Neural cell (in vitro differentiated cells): ENCODE results near the gene DMXL1. TPM values are rescaled to one million over a fixed set of nuclear protein-coding genes. Genes with fewer than 3 reads are reported as not detected.
"Not testable (repeated sequence)": the region's sequence is repeated elsewhere in the genome, so short reads cannot be mapped to it uniquely, and the experiment has no call there.

Experiments
- H2AFZ ChIP-seq: fragments of 200-600, 300-800 bp; sonication (generic), shearing (Covaris generic); 2 replicates; pipeline ENCODE4 v1.6.0; 2014; ENCODE audit warnings: low read depth, mild to moderate bottlenecking, antibody characterized with exemption, low read length, moderate library complexity
- H3F3A ChIP-seq: fragments of 200-600 bp; shearing (Covaris generic); 2 replicates; pipeline ENCODE4 v1.6.1; 2016; ENCODE audit warnings: mild to moderate bottlenecking, moderate library complexity, mixed read lengths, antibody characterized with exemption, low read length; ENCODE audit not compliant: insufficient read depth, poor library complexity, severe bottlenecking
- H3K27ac ChIP-seq: fragments of 200-600, 300-800 bp; sonication (generic), shearing (Covaris generic); 2 replicates; pipeline ENCODE4 v1.5.1; 2014; ENCODE audit warnings: mild to moderate bottlenecking, low read length, moderate library complexity
- H3K27me3 ChIP-seq: fragments of 300-800, 200-600 bp; sonication (generic), shearing (Covaris generic); 2 replicates; pipeline ENCODE4 v1.6.0; 2014; ENCODE audit warnings: mild to moderate bottlenecking, low read depth, low read length, moderate library complexity; ENCODE audit not compliant: insufficient read depth
- H3K36me3 ChIP-seq: fragments of 300-800, 200-600 bp; sonication (generic), shearing (Covaris generic); 2 replicates; pipeline ENCODE4 v1.5.1; 2014; ENCODE audit warnings: mild to moderate bottlenecking, antibody characterized with exemption, low read length, moderate library complexity; ENCODE audit not compliant: insufficient read depth
- H3K4me2 ChIP-seq: fragments of 300-800, 200-600 bp; sonication (generic), shearing (Covaris generic); 2 replicates; pipeline ENCODE4 v1.6.0; 2014; ENCODE audit warnings: mild to moderate bottlenecking, low read length
- H3K4me3 ChIP-seq: fragments of 300-800, 200-600 bp; sonication (generic), shearing (Covaris generic); 2 replicates; pipeline ENCODE4 v1.5.1; 2014; ENCODE audit warnings: mild to moderate bottlenecking, low read length, moderate library complexity
- H3K79me2 ChIP-seq: fragments of 200-600 bp; shearing (Covaris generic); replicated peaks from 2 replicates; pipeline ENCODE4 v1.6.0; 2014; ENCODE audit warnings: mild to moderate bottlenecking, low read length, moderate library complexity; ENCODE audit not compliant: insufficient read depth
- H3K9ac ChIP-seq: fragments of 300-800, 200-600 bp; sonication (generic), shearing (Covaris generic); 2 replicates; pipeline ENCODE4 v1.6.1; 2016; ENCODE audit warnings: mild to moderate bottlenecking, low read length, mixed read lengths
- H3K9me2 ChIP-seq: fragments of 200-600 bp; shearing (Covaris generic); 2 replicates; pipeline ENCODE4 v1.6.1; 2016; ENCODE audit warnings: mild to moderate bottlenecking, low read length, mixed read lengths; ENCODE audit not compliant: insufficient read depth
- H3K9me3 ChIP-seq: fragments of 200-600, 300-800 bp; sonication (generic), shearing (Covaris generic); 2 replicates; pipeline ENCODE4 v1.6.1; 2016; ENCODE audit warnings: mild to moderate bottlenecking, mixed run types, low read length, moderate library complexity, mixed read lengths
- H4K20me1 ChIP-seq: fragments of 200-600 bp; shearing (Covaris generic); 2 replicates; pipeline ENCODE4 v1.6.1; 2016; ENCODE audit warnings: mild to moderate bottlenecking, mixed run types; ENCODE audit not compliant: insufficient read depth
- EP300 ChIP-seq: fragments of 450-650 bp; conservative IDR thresholded peaks from 2 replicates; pipeline ENCODE4 v1.6.1; 2014; ENCODE audit warnings: antibody characterized with exemption, mild to moderate bottlenecking, moderate library complexity; ENCODE audit not compliant: poor library complexity, severe bottlenecking
- EZH2 ChIP-seq: fragments of 200-600, 300-800 bp; shearing (Covaris generic), sonication (generic); IDR thresholded peaks from 2 replicates; pipeline ENCODE4 v1.6.1; 2014; ENCODE audit warnings: antibody characterized with exemption, low read length, borderline replicate concordance, mild to moderate bottlenecking; ENCODE audit not compliant: insufficient read depth, poor library complexity, severe bottlenecking
- MXI1 ChIP-seq: fragments of 450-650 bp; conservative IDR thresholded peaks from 2 replicates; pipeline ENCODE4 v1.6.1; 2014; ENCODE audit warnings: antibody characterized with exemption, mild to moderate bottlenecking; ENCODE audit not compliant: poor library complexity, severe bottlenecking
- POLR2AphosphoS5 ChIP-seq: IDR thresholded peaks from 2 replicates; pipeline ENCODE4 v1.6.1; 2012
- RAD21 ChIP-seq: fragments of 450-650 bp; conservative IDR thresholded peaks from 2 replicates; pipeline ENCODE4 v1.6.1; 2014; ENCODE audit warnings: antibody characterized with exemption, mild to moderate bottlenecking, moderate library complexity
- SMC3 ChIP-seq: fragments of 450-650 bp; conservative IDR thresholded peaks from 2 replicates; pipeline ENCODE4 v1.6.1; 2014; ENCODE audit warnings: antibody characterized with exemption, mild to moderate bottlenecking, moderate library complexity; ENCODE audit not compliant: poor library complexity
- TAF1 ChIP-seq: IDR thresholded peaks from 2 replicates; pipeline ENCODE4 v1.6.1; 2012; ENCODE audit warnings: low read depth
- polyA plus RNA-seq: library from polyadenylated mRNA; depleted of rRNA; stranded (reverse); fragments of >200 nt; gene quantifications from 2 replicates; pipeline ENCODE4 v1.2.3, GENCODE V29; 2014
- TF ChIP-seq, protein P1 (sequence below): IDR thresholded peaks from 2 replicates; pipeline ENCODE4 v1.6.1; 2012; ENCODE audit warnings: borderline replicate concordance
- TF ChIP-seq, protein P2 (sequence below): fragments of 450-650 bp; IDR thresholded peaks from 2 replicates; pipeline ENCODE4 v1.5.1; 2014; ENCODE audit warnings: antibody characterized with exemption, mild to moderate bottlenecking, moderate library complexity; ENCODE audit not compliant: poor library complexity, severe bottlenecking

DMXL1 gene
- polyA plus RNA-seq, 1 donor from 2014 or later = 46.9 TPM

DNA sequence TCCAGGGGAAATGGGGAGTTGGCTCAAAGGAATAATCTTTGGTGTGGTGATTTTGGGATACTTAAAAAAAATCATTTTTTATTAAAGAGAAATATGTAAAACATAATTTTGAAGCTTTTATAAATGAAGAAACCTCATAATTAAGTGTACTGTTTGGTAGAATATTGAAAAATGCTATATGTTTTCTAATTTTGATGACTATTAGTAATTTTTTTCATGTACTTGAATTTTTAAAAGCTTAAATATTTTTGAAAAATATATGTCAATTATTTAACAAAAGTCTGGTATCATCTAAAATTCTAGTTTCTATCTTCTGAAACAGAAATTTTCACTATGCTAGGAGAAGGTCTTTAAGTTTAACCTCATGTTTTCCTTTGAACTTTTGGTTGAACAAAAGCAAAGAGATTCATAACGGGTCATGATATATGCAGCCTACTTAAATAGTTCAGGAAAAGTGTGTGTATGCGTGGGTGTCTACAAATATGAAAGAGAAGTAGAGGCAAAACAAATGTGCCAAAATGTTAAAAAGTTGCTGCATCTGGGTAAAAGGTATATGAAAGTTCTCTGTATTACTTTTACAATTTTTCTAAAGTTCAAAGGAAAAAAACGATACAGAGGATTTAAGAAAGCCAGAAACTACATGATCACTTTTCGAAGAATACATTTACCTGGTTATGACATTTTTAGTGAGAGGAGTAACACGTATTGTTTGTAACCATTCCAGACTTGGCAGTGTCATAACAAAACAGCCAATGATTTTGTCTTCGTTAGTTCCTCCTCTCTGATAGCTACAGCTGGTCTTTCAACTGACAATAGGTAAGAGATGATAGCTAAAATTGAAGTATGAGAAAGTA, 167.6 kb downstream of the DMXL1 start:
- H4K20me1 ChIP-seq = no peaks in the 10 kb centered on the region
- H3K9ac ChIP-seq = no peak overlapping the region
- TF ChIP-seq MXI1 (no peak), TAF1 (no peak), RAD21 (no peak), SMC3 (no peak), EZH2 (no peak), EP300 (no peak), POLR2AphosphoS5 (no peak)
- TF ChIP-seq, protein P1, sequence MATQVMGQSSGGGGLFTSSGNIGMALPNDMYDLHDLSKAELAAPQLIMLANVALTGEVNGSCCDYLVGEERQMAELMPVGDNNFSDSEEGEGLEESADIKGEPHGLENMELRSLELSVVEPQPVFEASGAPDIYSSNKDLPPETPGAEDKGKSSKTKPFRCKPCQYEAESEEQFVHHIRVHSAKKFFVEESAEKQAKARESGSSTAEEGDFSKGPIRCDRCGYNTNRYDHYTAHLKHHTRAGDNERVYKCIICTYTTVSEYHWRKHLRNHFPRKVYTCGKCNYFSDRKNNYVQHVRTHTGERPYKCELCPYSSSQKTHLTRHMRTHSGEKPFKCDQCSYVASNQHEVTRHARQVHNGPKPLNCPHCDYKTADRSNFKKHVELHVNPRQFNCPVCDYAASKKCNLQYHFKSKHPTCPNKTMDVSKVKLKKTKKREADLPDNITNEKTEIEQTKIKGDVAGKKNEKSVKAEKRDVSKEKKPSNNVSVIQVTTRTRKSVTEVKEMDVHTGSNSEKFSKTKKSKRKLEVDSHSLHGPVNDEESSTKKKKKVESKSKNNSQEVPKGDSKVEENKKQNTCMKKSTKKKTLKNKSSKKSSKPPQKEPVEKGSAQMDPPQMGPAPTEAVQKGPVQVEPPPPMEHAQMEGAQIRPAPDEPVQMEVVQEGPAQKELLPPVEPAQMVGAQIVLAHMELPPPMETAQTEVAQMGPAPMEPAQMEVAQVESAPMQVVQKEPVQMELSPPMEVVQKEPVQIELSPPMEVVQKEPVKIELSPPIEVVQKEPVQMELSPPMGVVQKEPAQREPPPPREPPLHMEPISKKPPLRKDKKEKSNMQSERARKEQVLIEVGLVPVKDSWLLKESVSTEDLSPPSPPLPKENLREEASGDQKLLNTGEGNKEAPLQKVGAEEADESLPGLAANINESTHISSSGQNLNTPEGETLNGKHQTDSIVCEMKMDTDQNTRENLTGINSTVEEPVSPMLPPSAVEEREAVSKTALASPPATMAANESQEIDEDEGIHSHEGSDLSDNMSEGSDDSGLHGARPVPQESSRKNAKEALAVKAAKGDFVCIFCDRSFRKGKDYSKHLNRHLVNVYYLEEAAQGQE = no peak
- TF ChIP-seq, protein P2, sequence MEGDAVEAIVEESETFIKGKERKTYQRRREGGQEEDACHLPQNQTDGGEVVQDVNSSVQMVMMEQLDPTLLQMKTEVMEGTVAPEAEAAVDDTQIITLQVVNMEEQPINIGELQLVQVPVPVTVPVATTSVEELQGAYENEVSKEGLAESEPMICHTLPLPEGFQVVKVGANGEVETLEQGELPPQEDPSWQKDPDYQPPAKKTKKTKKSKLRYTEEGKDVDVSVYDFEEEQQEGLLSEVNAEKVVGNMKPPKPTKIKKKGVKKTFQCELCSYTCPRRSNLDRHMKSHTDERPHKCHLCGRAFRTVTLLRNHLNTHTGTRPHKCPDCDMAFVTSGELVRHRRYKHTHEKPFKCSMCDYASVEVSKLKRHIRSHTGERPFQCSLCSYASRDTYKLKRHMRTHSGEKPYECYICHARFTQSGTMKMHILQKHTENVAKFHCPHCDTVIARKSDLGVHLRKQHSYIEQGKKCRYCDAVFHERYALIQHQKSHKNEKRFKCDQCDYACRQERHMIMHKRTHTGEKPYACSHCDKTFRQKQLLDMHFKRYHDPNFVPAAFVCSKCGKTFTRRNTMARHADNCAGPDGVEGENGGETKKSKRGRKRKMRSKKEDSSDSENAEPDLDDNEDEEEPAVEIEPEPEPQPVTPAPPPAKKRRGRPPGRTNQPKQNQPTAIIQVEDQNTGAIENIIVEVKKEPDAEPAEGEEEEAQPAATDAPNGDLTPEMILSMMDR = no peak
- no peak overlapping the region for H3K27ac ChIP-seq
- no peaks in the 10 kb centered on the region for H3K9me3 ChIP-seq
- H3K27me3 ChIP-seq = no peaks in the 10 kb centered on the region
- H3K9me2 ChIP-seq = no peaks in the 10 kb centered on the region
- H3K4me3 ChIP-seq = no peak overlapping the region
- H3K4me2 ChIP-seq = no peak overlapping the region
- H3K79me2 ChIP-seq = no peaks in the 10 kb centered on the region
- no peaks in the 10 kb centered on the region for H3K36me3 ChIP-seq
- H2AFZ ChIP-seq = no peak overlapping the region
- no peaks in the 10 kb centered on the region for H3F3A ChIP-seq

DNA sequence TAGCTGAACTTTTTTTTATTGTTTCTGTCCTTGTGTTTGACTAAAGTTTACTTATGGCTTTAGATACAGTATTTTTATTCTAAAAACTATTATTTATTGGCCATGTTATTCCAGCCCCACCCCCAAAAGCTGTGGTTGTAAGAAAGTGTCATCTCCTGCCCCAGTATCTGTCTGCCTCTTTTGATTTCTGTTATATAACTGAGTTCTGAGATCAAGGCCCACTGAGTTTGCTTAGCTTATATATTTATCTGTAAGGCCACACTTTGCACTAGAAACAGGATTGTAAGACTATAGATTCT, 168.2 kb downstream of the DMXL1 start:
- Histone ChIP-seq H3K36me3 (no peaks in the 10 kb centered on the region), H4K20me1 (no peaks in the 10 kb centered on the region), H3K27me3 (no peaks in the 10 kb centered on the region), H3K27ac (no peak overlapping the region), H2AFZ (no peak overlapping the region), H3K79me2 (no peaks in the 10 kb centered on the region), H3K4me2 (no peak overlapping the region), H3K4me3 (no peak overlapping the region), H3K9ac (no peak overlapping the region), H3K9me2 (no peaks in the 10 kb centered on the region), H3K9me3 (no peaks in the 10 kb centered on the region), H3F3A (no peaks in the 10 kb centered on the region)
- TF ChIP-seq EZH2 (no peak), POLR2AphosphoS5 (no peak), RAD21 (no peak), TAF1 (no peak), SMC3 (no peak), MXI1 (no peak), EP300 (no peak)
- TF ChIP-seq, protein P1 = no peak
- TF ChIP-seq, protein P2 = no peak

DNA sequence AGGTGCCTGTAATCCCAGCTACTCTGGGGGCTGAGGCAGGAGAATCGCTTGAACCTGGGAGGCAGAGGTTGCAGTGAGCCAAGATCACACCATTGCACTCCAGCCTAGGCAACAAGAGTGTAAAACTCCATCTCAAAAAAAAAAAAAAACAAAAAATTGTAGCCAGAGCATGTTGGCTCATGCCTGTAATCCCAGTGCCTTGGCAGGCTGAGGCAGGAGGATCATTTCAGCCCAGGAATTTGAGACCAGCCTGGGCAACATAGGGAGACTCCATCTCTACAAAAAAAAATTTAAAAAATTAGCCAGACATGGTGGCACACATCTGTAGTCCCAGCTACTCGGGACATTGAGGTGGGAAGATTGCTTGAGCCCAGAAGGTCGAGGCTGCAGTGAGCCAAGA, 168.9 kb downstream of the DMXL1 start:
- H3F3A ChIP-seq, H4K20me1 ChIP-seq, H3K27me3 ChIP-seq, H3K27ac ChIP-seq, H2AFZ ChIP-seq, H3K9me3 ChIP-seq, H3K4me2 ChIP-seq, H3K4me3 ChIP-seq, H3K9ac ChIP-seq, H3K36me3 ChIP-seq, H3K9me2 ChIP-seq, H3K79me2 ChIP-seq: not testable (repeated sequence)
